ENCODE results near the gene OR52J3.

DNA sequence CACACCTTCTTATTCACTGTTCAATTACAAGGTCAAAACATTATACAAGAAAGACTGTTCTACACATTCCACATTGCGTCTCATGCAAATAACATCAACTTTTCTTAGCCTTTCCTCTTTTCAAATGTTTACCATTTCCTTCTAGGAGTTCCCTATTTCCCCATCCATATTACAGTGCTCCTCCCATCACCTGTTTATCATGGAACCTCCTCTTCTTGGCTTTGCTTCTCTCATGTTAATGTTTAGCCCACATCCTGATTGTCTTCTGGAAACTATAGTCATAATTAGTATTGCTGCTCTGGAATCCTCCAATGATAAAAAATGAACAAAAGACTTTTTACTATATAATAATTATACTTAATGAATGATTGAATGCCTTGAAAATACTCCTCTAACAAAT lies 44.3 kb downstream of the OR52J3 start:
- no peak for TF ChIP-seq POLR2A (IDR thresholded peaks at IDR 0.05)
- TF ChIP-seq, protein P1, sequence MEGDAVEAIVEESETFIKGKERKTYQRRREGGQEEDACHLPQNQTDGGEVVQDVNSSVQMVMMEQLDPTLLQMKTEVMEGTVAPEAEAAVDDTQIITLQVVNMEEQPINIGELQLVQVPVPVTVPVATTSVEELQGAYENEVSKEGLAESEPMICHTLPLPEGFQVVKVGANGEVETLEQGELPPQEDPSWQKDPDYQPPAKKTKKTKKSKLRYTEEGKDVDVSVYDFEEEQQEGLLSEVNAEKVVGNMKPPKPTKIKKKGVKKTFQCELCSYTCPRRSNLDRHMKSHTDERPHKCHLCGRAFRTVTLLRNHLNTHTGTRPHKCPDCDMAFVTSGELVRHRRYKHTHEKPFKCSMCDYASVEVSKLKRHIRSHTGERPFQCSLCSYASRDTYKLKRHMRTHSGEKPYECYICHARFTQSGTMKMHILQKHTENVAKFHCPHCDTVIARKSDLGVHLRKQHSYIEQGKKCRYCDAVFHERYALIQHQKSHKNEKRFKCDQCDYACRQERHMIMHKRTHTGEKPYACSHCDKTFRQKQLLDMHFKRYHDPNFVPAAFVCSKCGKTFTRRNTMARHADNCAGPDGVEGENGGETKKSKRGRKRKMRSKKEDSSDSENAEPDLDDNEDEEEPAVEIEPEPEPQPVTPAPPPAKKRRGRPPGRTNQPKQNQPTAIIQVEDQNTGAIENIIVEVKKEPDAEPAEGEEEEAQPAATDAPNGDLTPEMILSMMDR (IDR thresholded peaks at IDR 0.05) = no peak
